Endothelial cell of umbilical vein (primary cell): Measurements from ENCODE around the gene SHLD2. TPM values are rescaled to one million over a fixed set of nuclear protein-coding genes. Genes with fewer than 3 reads are reported as not detected.
"Not testable (repeated sequence)": the region's sequence is repeated elsewhere in the genome, so short reads cannot be mapped to it uniquely, and the experiment has no call there.

Experiments
- BruUV-seq: library from RNA; stranded (reverse); fragments of 400-500 nt; replicated peaks from 2 replicates; lab custom pipeline; 2021; lab: Mats Ljungman, UMichigan
- CTCF ChIA-PET: fragments of 300-600, 350-600 bp; sonication (Branson Sonifier 250); formaldehyde crosslinking; loops from one replicate; lab custom pipeline; 2021; ENCODE audit warnings: antibody characterized with exemption, inconsistent platforms; lab: Charles Lee
- POLR2A ChIA-PET: fragments of 300-600, 350-600 bp; sonication (Branson Sonifier 250); formaldehyde crosslinking; loops from one replicate; lab custom pipeline; 2021; ENCODE audit warnings: antibody characterized with exemption, inconsistent platforms; lab: Charles Lee
- DNase-seq: peaks from one replicate; pipeline ENCODE4 v3.0.0-alpha.2; 2011; ENCODE audit warnings: low read depth, low spot score
- FAIRE-seq: peaks from 2 replicates; lab custom pipeline; 2011; peaks lifted over from hg19 to GRCh38; lab: Jason Lieb, UNC
- H2AFZ ChIP-seq: 2 replicates; pipeline ENCODE4 v1.6.0; 2012; ENCODE audit warnings: low read depth, low read length, control low read depth, inconsistent platforms
- H3K27ac ChIP-seq: 2 replicates; pipeline ENCODE4 v1.5.1; 2011; ENCODE audit warnings: low read depth, mild to moderate bottlenecking, control low read depth, low read length, moderate library complexity; ENCODE audit not compliant: insufficient read depth
- H3K27me3 ChIP-seq, 2 experiments: 2 replicates each; pipeline versions ENCODE4 v1.6.0 to v1.6.1; 2011; ENCODE audit warnings: low read length in 2 of 2, mixed read lengths in 1 of 2; ENCODE audit not compliant: control insufficient read depth in 2 of 2, insufficient read depth in 2 of 2
- H3K36me3 ChIP-seq, 2 experiments: 2 replicates in 1 of 2; 3 replicates in 1 of 2; pipeline ENCODE4 v1.5.1; 2011; ENCODE audit warnings: low read length in 2 of 2, mild to moderate bottlenecking in 1 of 2, moderate library complexity in 1 of 2; ENCODE audit not compliant: control insufficient read depth in 2 of 2, insufficient read depth in 2 of 2; ENCODE audit errors: extremely low read depth in 1 of 2
- H3K4me1 ChIP-seq: 3 replicates; pipeline ENCODE4 v1.5.1; 2011; ENCODE audit warnings: mild to moderate bottlenecking, low read length; ENCODE audit not compliant: control insufficient read depth, insufficient read depth; ENCODE audit errors: extremely low read depth
- H3K4me2 ChIP-seq: 2 replicates; pipeline ENCODE4 v1.6.1; 2011; ENCODE audit warnings: low read length, control low read depth, mixed read lengths; ENCODE audit not compliant: insufficient read depth
- H3K4me3 ChIP-seq, 3 experiments: fragments of 200-600 bp in 1 of 3; sonication (generic), shearing (Covaris generic) in 1 of 3; replicated peaks in 1 of 3; 2 replicates each; pipeline ENCODE4 v1.5.1; 2011 to 2016; ENCODE audit warnings: control low read depth in 3 of 3, low read length in 3 of 3, mild to moderate bottlenecking in 2 of 3, inconsistent platforms in 1 of 3, low read depth in 1 of 3, moderate library complexity in 1 of 3; ENCODE audit not compliant: insufficient read depth in 1 of 3
- H3K79me2 ChIP-seq: 2 replicates; pipeline ENCODE4 v1.6.0; 2012; ENCODE audit warnings: low read length, inconsistent platforms; ENCODE audit not compliant: control insufficient read depth, insufficient read depth
- H3K9ac ChIP-seq: replicated peaks from 2 replicates; pipeline ENCODE3; 2011; ENCODE audit warnings: low read length, control low read depth; ENCODE audit not compliant: insufficient read depth; ENCODE audit errors: extremely low read depth
- H3K9me1 ChIP-seq: replicated peaks from 3 replicates; pipeline ENCODE4 v1.6.0; 2011; ENCODE audit warnings: mild to moderate bottlenecking, low read length; ENCODE audit not compliant: control insufficient read depth, insufficient read depth; ENCODE audit errors: extremely low read depth
- H3K9me3 ChIP-seq: replicated peaks from 2 replicates; pipeline ENCODE4 v1.5.1; 2012; ENCODE audit warnings: low read length, inconsistent platforms; ENCODE audit not compliant: control insufficient read depth, insufficient read depth
- H4K20me1 ChIP-seq: replicated peaks from 2 replicates; pipeline ENCODE3; 2011; ENCODE audit warnings: mild to moderate bottlenecking, low read length; ENCODE audit not compliant: control insufficient read depth, insufficient read depth; ENCODE audit errors: extremely low read depth
- dilution Hi-C: fragments of 300-500 bp; cut with MboI; formaldehyde crosslinking; loops from one replicate; pipeline ENCODE4 v1.15.0; 2019; ENCODE audit warnings: low sequenced_read_pairs; ENCODE audit not compliant: extremely low pct_ligation_motif_present
- intact Hi-C: fragments of 100-400 bp; cut with micrococcal nuclease; formaldehyde crosslinking; loops from one replicate; pipeline ENCODE4 v1.10.0; 2022
- polyA plus RNA-seq, 4 experiments: library from polyadenylated mRNA; depleted of rRNA in 3 of 4; stranded (reverse) in 3 of 4; unstranded in 1 of 4; fragments of >200 nt; gene quantifications; 2 replicates each; pipeline versions ENCODE4 v1.2.1 to v1.2.3, GENCODE V29; 2011 to 2012; ENCODE audit warnings: missing spikeins in 1 of 4
- total RNA-seq: library from RNA; stranded (reverse); gene quantifications from 2 replicates; pipeline ENCODE4 v1.2.3, GENCODE V29; 2021

SHLD2 gene
- total and polyA plus RNA-seq, 2 donors (not counting 3 experiments of a cell fraction or from before 2014, with no cell fraction given), result 6.1 to 22.4 TPM

- peak overlapping the region; percentile 33 for H2AFZ ChIP-seq
- CTCF ChIA-PET, POLR2A ChIA-PET, H3K4me3 ChIP-seq, BruUV-seq, H3K9ac ChIP-seq, H3K9me3 ChIP-seq, H3K27me3 ChIP-seq, FAIRE-seq, H3K4me2 ChIP-seq, H3K36me3 ChIP-seq, DNase-seq, H3K79me2 ChIP-seq, H3K4me1 ChIP-seq, dilution Hi-C loops, H3K9me1 ChIP-seq, H3K27ac ChIP-seq, H4K20me1 ChIP-seq: not testable (repeated sequence)
- intact Hi-C loops, result loop anchor here (10.0 kb wide), 1 partner anchor 289 kb away; the partner anchor contains the start of gene MINPP1
These were observed 121.1 kb downstream of the SHLD2 start for GRCh38 chr10:87216120-87216519.

GRCh38 chr10:87219370-87219769 is 124.4 kb downstream of the SHLD2 start:
- H3K9me3 ChIP-seq, DNase-seq, dilution Hi-C loops, H3K27ac ChIP-seq, CTCF ChIA-PET, H3K27me3 ChIP-seq, H3K4me2 ChIP-seq, H2AFZ ChIP-seq, BruUV-seq, H4K20me1 ChIP-seq, H3K9me1 ChIP-seq, H3K9ac ChIP-seq, H3K36me3 ChIP-seq, H3K4me3 ChIP-seq, FAIRE-seq, POLR2A ChIA-PET, H3K79me2 ChIP-seq, H3K4me1 ChIP-seq: not testable (repeated sequence)
- intact Hi-C loops, result loop anchor here (10.0 kb wide), 1 partner anchor 285 kb away; the partner anchor contains the start of gene MINPP1

- H3K27me3 ChIP-seq, H3K4me3 ChIP-seq, H3K9me1 ChIP-seq, POLR2A ChIA-PET, H3K36me3 ChIP-seq, BruUV-seq, H3K27ac ChIP-seq, DNase-seq, H3K4me1 ChIP-seq, H3K9me3 ChIP-seq, H3K79me2 ChIP-seq, intact Hi-C loops, CTCF ChIA-PET, H4K20me1 ChIP-seq, H2AFZ ChIP-seq, H3K4me2 ChIP-seq, FAIRE-seq, dilution Hi-C loops, H3K9ac ChIP-seq: not testable (repeated sequence)
These were observed 127.8 kb downstream of the SHLD2 start for GRCh38 chr10:87222789-87223188.

- DNase-seq, intact Hi-C loops, POLR2A ChIA-PET, CTCF ChIA-PET, BruUV-seq, dilution Hi-C loops, H3K27ac ChIP-seq, H3K4me1 ChIP-seq, FAIRE-seq, H3K79me2 ChIP-seq, H3K4me3 ChIP-seq, H3K36me3 ChIP-seq, H3K27me3 ChIP-seq, H3K9ac ChIP-seq, H3K4me2 ChIP-seq, H2AFZ ChIP-seq, H3K9me3 ChIP-seq, H3K9me1 ChIP-seq, H4K20me1 ChIP-seq: not testable (repeated sequence)
These were observed 130.1 kb downstream of the SHLD2 start, which contains the start of gene NUTM2A for GRCh38 chr10:87225148-87225547. Gene NUTM2A (plus strand): TSS chr10:87225448. CDS start chr10:87225831, 383 bp downstream.
